ENCODE results near the gene NEK2. TPM values are rescaled to one million over a fixed set of nuclear protein-coding genes. Genes with fewer than 3 reads are reported as not detected.
A peak's percentile ranks its signal among the peaks of the same experiment; 100 is the strongest.

NEK2 gene
- total and polyA plus RNA-seq, 2 of the 13 experiments (the other 11 are each of a cell fraction or from before 2014, with no cell fraction given) = 10.9 to 40.8 TPM

GRCh38 chr1:211643324-211644212, 31.9 kb downstream of the NEK2 start (continued):
- TF ChIP-seq KLF12 (CRISPR knock-in tag; IDR thresholded peaks at IDR 0.05; ENCODE audit: borderline replicate concordance) = no peak
- TF ChIP-seq, protein P1, sequence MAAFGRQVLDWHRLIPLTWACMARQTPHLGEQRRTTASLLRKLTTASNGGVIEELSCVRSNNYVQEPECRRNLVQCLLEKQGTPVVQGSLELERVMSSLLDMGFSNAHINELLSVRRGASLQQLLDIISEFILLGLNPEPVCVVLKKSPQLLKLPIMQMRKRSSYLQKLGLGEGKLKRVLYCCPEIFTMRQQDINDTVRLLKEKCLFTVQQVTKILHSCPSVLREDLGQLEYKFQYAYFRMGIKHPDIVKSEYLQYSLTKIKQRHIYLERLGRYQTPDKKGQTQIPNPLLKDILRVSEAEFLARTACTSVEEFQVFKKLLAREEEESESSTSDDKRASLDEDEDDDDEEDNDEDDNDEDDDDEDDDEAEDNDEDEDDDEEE (CRISPR knock-in tag; IDR thresholded peaks at IDR 0.05) = no peak
- TF ChIP-seq ZBTB37 (CRISPR knock-in tag; IDR thresholded peaks at IDR 0.05) = no peak
- no peak for TF ChIP-seq NR0B2 (CRISPR knock-in tag; IDR thresholded peaks at IDR 0.05)
- peak; percentile 87 for TF ChIP-seq MEF2D (CRISPR knock-in tag; IDR thresholded peaks at IDR 0.05)
- no peak for TF ChIP-seq ZBTB42 (CRISPR knock-in tag; IDR thresholded peaks at IDR 0.05)
- no peak for TF ChIP-seq TCF12 (IDR thresholded peaks at IDR 0.05)
- TF ChIP-seq TCF12 (CRISPR knock-in tag; IDR thresholded peaks at IDR 0.05) = no peak
- peak; percentile 87 for TF ChIP-seq CREM (IDR thresholded peaks at IDR 0.05)
- TF ChIP-seq CREM (CRISPR knock-in tag; IDR thresholded peaks at IDR 0.05) = no peak
- TF ChIP-seq KMT2A (CRISPR knock-in tag; IDR thresholded peaks at IDR 0.05) = no peak; the same call in 1 of the 2 replicates
- TF ChIP-seq ZFP91 (CRISPR knock-in tag; IDR thresholded peaks at IDR 0.05; ENCODE audit: borderline replicate concordance) = peak; percentile 91
- TF ChIP-seq, protein P2, sequence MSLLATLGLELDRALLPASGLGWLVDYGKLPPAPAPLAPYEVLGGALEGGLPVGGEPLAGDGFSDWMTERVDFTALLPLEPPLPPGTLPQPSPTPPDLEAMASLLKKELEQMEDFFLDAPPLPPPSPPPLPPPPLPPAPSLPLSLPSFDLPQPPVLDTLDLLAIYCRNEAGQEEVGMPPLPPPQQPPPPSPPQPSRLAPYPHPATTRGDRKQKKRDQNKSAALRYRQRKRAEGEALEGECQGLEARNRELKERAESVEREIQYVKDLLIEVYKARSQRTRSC (CRISPR knock-in tag; IDR thresholded peaks at IDR 0.05; ENCODE audit: low read depth) = no peak
- no peak for TF ChIP-seq ZNF660 (CRISPR knock-in tag; IDR thresholded peaks at IDR 0.05; ENCODE audit: borderline replicate concordance, low read depth)
- TF ChIP-seq ZNF576 (CRISPR knock-in tag; IDR thresholded peaks at IDR 0.05) = no peak
- no peak for TF ChIP-seq ZNF607 (CRISPR knock-in tag; IDR thresholded peaks at IDR 0.05; ENCODE audit: borderline replicate concordance)
- no peak; the same call in 1 of the 2 replicates for TF ChIP-seq ZNF230 (CRISPR knock-in tag; IDR thresholded peaks at IDR 0.05)
- TF ChIP-seq REL (CRISPR knock-in tag; conservative IDR thresholded peaks at IDR 0.05) = no peak
- TF ChIP-seq ZNF549 (CRISPR knock-in tag; IDR thresholded peaks at IDR 0.05) = no peak
- TF ChIP-seq, protein P3, sequence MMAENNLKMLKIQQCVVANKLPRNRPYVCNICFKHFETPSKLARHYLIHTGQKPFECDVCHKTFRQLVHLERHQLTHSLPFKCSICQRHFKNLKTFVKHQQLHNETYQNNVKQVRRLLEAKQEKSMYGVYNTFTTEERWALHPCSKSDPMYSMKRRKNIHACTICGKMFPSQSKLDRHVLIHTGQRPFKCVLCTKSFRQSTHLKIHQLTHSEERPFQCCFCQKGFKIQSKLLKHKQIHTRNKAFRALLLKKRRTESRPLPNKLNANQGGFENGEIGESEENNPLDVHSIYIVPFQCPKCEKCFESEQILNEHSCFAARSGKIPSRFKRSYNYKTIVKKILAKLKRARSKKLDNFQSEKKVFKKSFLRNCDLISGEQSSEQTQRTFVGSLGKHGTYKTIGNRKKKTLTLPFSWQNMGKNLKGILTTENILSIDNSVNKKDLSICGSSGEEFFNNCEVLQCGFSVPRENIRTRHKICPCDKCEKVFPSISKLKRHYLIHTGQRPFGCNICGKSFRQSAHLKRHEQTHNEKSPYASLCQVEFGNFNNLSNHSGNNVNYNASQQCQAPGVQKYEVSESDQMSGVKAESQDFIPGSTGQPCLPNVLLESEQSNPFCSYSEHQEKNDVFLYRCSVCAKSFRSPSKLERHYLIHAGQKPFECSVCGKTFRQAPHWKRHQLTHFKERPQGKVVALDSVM (CRISPR knock-in tag; IDR thresholded peaks at IDR 0.05) = peak; percentile 48; the same call in 1 of the 2 replicates
- peak; percentile 65; the same call in 1 of the 2 replicates for TF ChIP-seq ZFP1 (CRISPR knock-in tag; IDR thresholded peaks at IDR 0.05)
- TF ChIP-seq ARHGAP35 (CRISPR knock-in tag; IDR thresholded peaks at IDR 0.05; ENCODE audit: borderline replicate concordance) = peak; percentile 33; the same call in 1 of the 2 replicates

Data from HepG2 (cell line).